NCI-H187 treated with DMSO at 0.1 percent for 48 hours (cell line): ENCODE measurements around the gene COQ6.
"Not testable (repeated sequence)": the region's sequence is repeated elsewhere in the genome, so short reads cannot be mapped to it uniquely, and the experiment has no call there.

Experiments
- DNase-seq: peaks from one replicate; lab custom pipeline; 2025; lab: John Stamatoyannopoulos, UW

COQ6 gene

GRCh38 chr14:73988065-73988464 is 38.0 kb downstream of the COQ6 start:
- no peak for DNase-seq

GRCh38 chr14:73988656-73989055 is 38.6 kb downstream of the COQ6 start:
- not testable (repeated sequence) for DNase-seq

- DNase-seq, result no peak
These were observed 41.0 kb downstream of the COQ6 start for GRCh38 chr14:73991092-73991491.

- not testable (repeated sequence) for DNase-seq
These were observed 44.8 kb downstream of the COQ6 start for GRCh38 chr14:73994926-73995325.

GRCh38 chr14:73995977-73996378 is 45.9 kb downstream of the COQ6 start:
- no peak for DNase-seq

- no peak for DNase-seq
These were observed 46.6 kb downstream of the COQ6 start for GRCh38 chr14:73996731-73997107.

GRCh38 chr14:73997108-73997943 is 47.2 kb downstream of the COQ6 start:
- no peak for DNase-seq

GRCh38 chr14:73997944-73998447 is 47.9 kb downstream of the COQ6 start:
- no peak for DNase-seq

- no peak for DNase-seq
These were observed 48.6 kb downstream of the COQ6 start for GRCh38 chr14:73998726-73999125.

GRCh38 chr14:74005664-74006063 is 55.6 kb downstream of the COQ6 start:
- DNase-seq, result not testable (repeated sequence)

GRCh38 chr14:74008843-74009499 is 58.9 kb downstream of the COQ6 start:
- DNase-seq, result no peak
